Gastrocnemius medialis (tissue), 4 donors: ENCODE results near the gene SPRR5.

ENCODE experiments used
- POLR2A ChIP-seq, 2 donors: fragments of 450-650 bp; IDR thresholded peaks; one replicate each; pipeline ENCODE4 v1.6.1; 2017; ENCODE audit warnings: antibody characterized with exemption in 2 of 2, mild to moderate bottlenecking in 2 of 2, moderate library complexity in 2 of 2
- TF ChIP-seq, protein P1 (sequence below), 5 experiments: fragments of 450-650 bp in 3 of 5; fragments of 200-600 bp in 2 of 5; sonication (generic) in 2 of 5; IDR thresholded peaks in 4 of 5; conservative IDR thresholded peaks in 1 of 5; 1 replicate in 4 of 5; 2 replicates in 1 of 5; pipeline ENCODE4 v1.5.1; 2016 to 2019; ENCODE audit warnings: antibody characterized with exemption in 5 of 5, mild to moderate bottlenecking in 3 of 5, moderate library complexity in 3 of 5

DNA sequence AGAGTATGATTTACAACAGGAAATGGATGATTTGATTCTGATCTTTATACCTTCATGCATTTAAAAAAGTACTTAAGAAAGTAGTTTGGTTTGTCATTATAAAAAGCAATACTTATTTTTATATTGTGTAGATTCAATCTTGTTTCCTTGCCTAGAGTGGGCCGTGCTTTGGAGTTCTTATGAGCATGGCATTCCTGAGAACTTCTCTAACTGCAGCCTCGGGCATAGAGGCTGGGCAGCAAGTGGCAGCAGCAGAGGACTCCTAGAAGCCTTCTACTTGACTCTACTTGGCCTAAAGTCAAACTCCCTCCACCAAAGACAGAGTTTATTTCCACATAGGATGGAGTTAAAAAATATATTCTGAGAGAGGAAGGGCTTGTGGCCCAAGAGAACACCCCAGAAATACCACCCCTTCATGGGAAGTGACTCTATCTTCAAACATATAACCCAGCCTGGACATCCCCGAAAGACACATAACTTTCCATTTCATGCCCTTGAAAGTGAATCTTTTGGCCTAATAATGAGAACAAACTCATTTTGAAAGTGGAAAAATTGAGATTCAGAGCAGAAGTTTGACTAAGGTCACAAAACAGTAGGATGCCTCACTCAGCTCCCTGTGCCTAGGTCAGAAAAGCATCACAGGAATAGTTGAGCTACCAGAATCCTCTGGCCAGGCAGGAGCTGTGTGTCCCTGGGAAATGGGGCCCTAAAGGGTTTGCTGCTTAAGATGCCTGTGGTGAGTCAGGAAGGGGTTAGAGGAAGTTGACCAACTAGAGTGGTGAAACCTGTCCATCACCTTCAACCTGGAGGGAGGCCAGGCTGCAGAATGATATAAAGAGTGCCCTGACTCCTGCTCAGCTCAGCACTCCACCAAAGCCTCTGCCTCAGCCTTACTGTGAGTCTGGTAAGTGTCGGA, 39.1 kb upstream of the SPRR5 start, which contains the start of gene IVL:
- TF ChIP-seq, protein P1, sequence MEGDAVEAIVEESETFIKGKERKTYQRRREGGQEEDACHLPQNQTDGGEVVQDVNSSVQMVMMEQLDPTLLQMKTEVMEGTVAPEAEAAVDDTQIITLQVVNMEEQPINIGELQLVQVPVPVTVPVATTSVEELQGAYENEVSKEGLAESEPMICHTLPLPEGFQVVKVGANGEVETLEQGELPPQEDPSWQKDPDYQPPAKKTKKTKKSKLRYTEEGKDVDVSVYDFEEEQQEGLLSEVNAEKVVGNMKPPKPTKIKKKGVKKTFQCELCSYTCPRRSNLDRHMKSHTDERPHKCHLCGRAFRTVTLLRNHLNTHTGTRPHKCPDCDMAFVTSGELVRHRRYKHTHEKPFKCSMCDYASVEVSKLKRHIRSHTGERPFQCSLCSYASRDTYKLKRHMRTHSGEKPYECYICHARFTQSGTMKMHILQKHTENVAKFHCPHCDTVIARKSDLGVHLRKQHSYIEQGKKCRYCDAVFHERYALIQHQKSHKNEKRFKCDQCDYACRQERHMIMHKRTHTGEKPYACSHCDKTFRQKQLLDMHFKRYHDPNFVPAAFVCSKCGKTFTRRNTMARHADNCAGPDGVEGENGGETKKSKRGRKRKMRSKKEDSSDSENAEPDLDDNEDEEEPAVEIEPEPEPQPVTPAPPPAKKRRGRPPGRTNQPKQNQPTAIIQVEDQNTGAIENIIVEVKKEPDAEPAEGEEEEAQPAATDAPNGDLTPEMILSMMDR (IDR thresholded peaks at IDR 0.05 in 4 of 5, conservative IDR thresholded peaks at IDR 0.05 in 1 of 5): no peak
- TF ChIP-seq POLR2A (IDR thresholded peaks at IDR 0.05): no peak
